Left ventricle myocardium inferior (tissue), 1 donor: ENCODE results near the gene TNFAIP1. TPM values are rescaled to one million over a fixed set of nuclear protein-coding genes. Genes with fewer than 3 reads are reported as not detected.

Experiments
- DNase-seq: peaks from one replicate; pipeline ENCODE4 v3.0.0-alpha.2; 2020
- H3K27ac ChIP-seq: fragments of 200-600 bp; replicated peaks from 2 replicates; pipeline ENCODE4 v1.8.0; 2021
- H3K27me3 ChIP-seq: fragments of 200-600 bp; 2 replicates; pipeline ENCODE4 v1.8.0; 2021; ENCODE audit warnings: low read depth
- H3K36me3 ChIP-seq: fragments of 200-600 bp; 2 replicates; pipeline ENCODE4 v1.8.0; 2021
- H3K4me1 ChIP-seq: fragments of 200-600 bp; 2 replicates; pipeline ENCODE4 v1.8.0; 2021
- H3K4me3 ChIP-seq: fragments of 200-600 bp; 2 replicates; pipeline ENCODE4 v1.8.0; 2021; ENCODE audit warnings: mild to moderate bottlenecking, moderate library complexity
- H3K9me3 ChIP-seq: fragments of 200-600 bp; replicated peaks from 2 replicates; pipeline ENCODE4 v1.8.0; 2021
- intact Hi-C: fragments of 100-400 bp; cut with micrococcal nuclease; formaldehyde crosslinking; loops from one replicate; pipeline ENCODE4 v1.11.0; 2022
- total RNA-seq: library from RNA; stranded (reverse); fragmentation: NEBNext Ultra II Directional; extraction: Animal tissue kit (Norgen Biotek cat#: 25700); gene quantifications from one replicate; pipeline ENCODE4 v1.2.1, GENCODE V29; 2021
- TF ChIP-seq, protein P1 (sequence below): fragments of 200-600 bp; IDR thresholded peaks from 2 replicates; pipeline ENCODE4 v1.8.0; 2021; ENCODE audit warnings: antibody characterized with exemption, mild to moderate bottlenecking, borderline replicate concordance
- donor health status: DM: no; HTN: yes; CAD: no; lungs with severe emphysema.

TNFAIP1 gene
- total RNA-seq, 1 donor from 2014 or later, result 35.1 TPM

DNA sequence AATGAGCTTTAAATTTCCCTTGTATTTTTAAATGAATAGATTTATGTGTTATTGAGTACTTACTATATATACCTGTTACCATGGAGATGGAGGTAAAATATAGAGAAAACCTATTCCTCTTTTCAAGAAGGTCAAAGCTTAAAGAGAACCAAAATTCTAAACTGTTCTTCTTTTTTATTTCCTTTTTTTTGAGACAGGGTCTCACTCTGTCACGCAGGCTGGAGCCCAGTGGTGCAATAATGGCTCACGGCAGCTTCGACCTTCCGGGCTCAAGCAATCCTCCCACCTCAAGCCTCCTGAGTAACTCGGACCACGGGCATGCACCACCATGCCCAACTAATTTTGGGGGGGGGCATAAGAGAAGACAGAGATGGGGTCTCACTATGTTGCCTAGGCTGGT lies 41.6 kb upstream of the TNFAIP1 start:
- Histone ChIP-seq H3K36me3 (no peaks in the 10 kb centered on the region), H3K4me3 (no peak overlapping the region), H3K9me3 (no peaks in the 10 kb centered on the region), H3K27me3 (peaks cover 5% of the 10 kb centered on the region), H3K27ac (no peak overlapping the region), H3K4me1 (no peaks in the 10 kb centered on the region)
- intact Hi-C loops, result no loop called here
- DNase-seq, result no peak
- TF ChIP-seq, protein P1, sequence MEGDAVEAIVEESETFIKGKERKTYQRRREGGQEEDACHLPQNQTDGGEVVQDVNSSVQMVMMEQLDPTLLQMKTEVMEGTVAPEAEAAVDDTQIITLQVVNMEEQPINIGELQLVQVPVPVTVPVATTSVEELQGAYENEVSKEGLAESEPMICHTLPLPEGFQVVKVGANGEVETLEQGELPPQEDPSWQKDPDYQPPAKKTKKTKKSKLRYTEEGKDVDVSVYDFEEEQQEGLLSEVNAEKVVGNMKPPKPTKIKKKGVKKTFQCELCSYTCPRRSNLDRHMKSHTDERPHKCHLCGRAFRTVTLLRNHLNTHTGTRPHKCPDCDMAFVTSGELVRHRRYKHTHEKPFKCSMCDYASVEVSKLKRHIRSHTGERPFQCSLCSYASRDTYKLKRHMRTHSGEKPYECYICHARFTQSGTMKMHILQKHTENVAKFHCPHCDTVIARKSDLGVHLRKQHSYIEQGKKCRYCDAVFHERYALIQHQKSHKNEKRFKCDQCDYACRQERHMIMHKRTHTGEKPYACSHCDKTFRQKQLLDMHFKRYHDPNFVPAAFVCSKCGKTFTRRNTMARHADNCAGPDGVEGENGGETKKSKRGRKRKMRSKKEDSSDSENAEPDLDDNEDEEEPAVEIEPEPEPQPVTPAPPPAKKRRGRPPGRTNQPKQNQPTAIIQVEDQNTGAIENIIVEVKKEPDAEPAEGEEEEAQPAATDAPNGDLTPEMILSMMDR, result no peak

- intact Hi-C loops, result no loop called here
- H3K4me1 ChIP-seq, result no peaks in the 10 kb centered on the region
- TF ChIP-seq, protein P1, result no peak
These were observed 39.6 kb upstream of the TNFAIP1 start for GRCh38 chr17:28295677-28296578.

DNA sequence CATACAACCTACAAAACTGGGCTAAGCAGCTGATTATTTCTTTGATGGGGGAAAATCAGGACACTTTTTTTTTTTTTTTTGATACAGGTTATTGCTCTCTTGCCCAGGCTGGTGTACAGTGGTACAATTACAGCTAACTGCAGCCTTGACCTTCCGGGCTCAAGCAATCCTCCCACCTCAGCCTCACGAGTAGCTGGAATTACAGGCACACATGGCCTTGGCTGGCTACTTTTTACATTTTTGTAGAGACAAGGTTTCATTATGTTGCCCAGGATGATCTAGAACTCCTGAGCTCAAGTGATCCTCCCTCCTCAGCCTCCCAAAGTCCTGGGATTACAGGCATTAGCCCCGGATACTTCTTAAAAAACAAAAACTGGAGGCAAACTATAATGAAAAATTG lies 37.1 kb upstream of the TNFAIP1 start:
- Histone ChIP-seq H3K9me3 (no peaks in the 10 kb centered on the region), H3K4me1 (no peaks in the 10 kb centered on the region), H3K36me3 (no peaks in the 10 kb centered on the region), H3K4me3 (no peak overlapping the region), H3K27ac (no peak overlapping the region), H3K27me3 (peaks cover 5% of the 10 kb centered on the region)
- no peak for DNase-seq
- TF ChIP-seq, protein P1, result no peak
- intact Hi-C loops, result no loop called here

More at GRCh38 chr17:28295677-28296578, 39.6 kb upstream of the TNFAIP1 start:
- peaks cover 5% of the 10 kb centered on the region for H3K27me3 ChIP-seq
- H3K36me3 ChIP-seq, result no peaks in the 10 kb centered on the region
- H3K27ac ChIP-seq, result no peak overlapping the region
- H3K4me3 ChIP-seq, result no peak overlapping the region
- H3K9me3 ChIP-seq, result no peaks in the 10 kb centered on the region
- no peak for DNase-seq

- intact Hi-C loops, result no loop called here
- no peaks in the 10 kb centered on the region for H3K36me3 ChIP-seq
- DNase-seq, result no peak
- H3K4me3 ChIP-seq, result no peak overlapping the region
- TF ChIP-seq, protein P1, result no peak
- peaks cover 27% of the 10 kb centered on the region for H3K27me3 ChIP-seq
- no peaks in the 10 kb centered on the region for H3K4me1 ChIP-seq
- H3K27ac ChIP-seq, result no peak overlapping the region
- H3K9me3 ChIP-seq, result no peaks in the 10 kb centered on the region
These were observed 28.6 kb upstream of the TNFAIP1 start for GRCh38 chr17:28306954-28307401.

GRCh38 chr17:28313841-28314240 lies 21.7 kb upstream of the TNFAIP1 start:
- TF ChIP-seq, protein P1, result no peak
- H3K4me3 ChIP-seq, result no peak overlapping the region
- no peak overlapping the region for H3K27ac ChIP-seq
- H3K9me3 ChIP-seq, result no peaks in the 10 kb centered on the region
- H3K36me3 ChIP-seq, result no peaks in the 10 kb centered on the region
- peaks cover 8% of the 10 kb centered on the region for H3K27me3 ChIP-seq
- H3K4me1 ChIP-seq, result peaks cover 10% of the 10 kb centered on the region
- intact Hi-C loops, result no loop called here
- no peak for DNase-seq
